Hepatocyte (in vitro differentiated cells): Measurements from ENCODE around the gene LDAH.

Experiments used
- CTCF ChIP-seq: fragments of 200-600 bp; sonication (generic); IDR thresholded peaks from 2 replicates; pipeline ENCODE4 v1.5.1; 2016; ENCODE audit warnings: antibody characterized with exemption, mild to moderate bottlenecking; ENCODE audit not compliant: poor library complexity
- EZH2 ChIP-seq: fragments of 200-600 bp; sonication (generic); IDR thresholded peaks from 2 replicates; pipeline ENCODE4 v1.6.1; 2016; ENCODE audit warnings: antibody characterized with exemption, mild to moderate bottlenecking, borderline replicate concordance
- EZH2phosphoT487 ChIP-seq: fragments of 200-600 bp; sonication (generic); IDR thresholded peaks from one replicate; pipeline ENCODE4 v1.6.1; 2018; ENCODE audit warnings: antibody characterized with exemption, mild to moderate bottlenecking, low read depth, moderate library complexity; ENCODE audit not compliant: unreplicated experiment, severe bottlenecking

GRCh38 chr2:20728114-20728758 lies 94.7 kb downstream of the LDAH start:
- no peak for TF ChIP-seq CTCF
- no peak for TF ChIP-seq EZH2
- TF ChIP-seq EZH2phosphoT487: no peak
